ENCODE results near the gene TMEM25.
"Not testable (repeated sequence)": the region's sequence is repeated elsewhere in the genome, so short reads cannot be mapped to it uniquely, and the experiment has no call there.

Gene TMEM25

GRCh38 chr11:118530683-118531596, at the start of gene TMEM25:
TSS of gene TMEM25 (plus strand) at chr11:118531192. CDS start at chr11:118531802, 610 bp downstream.
- no peak for DNase-seq (ENCODE audit: low read depth)

GRCh38 chr11:118481238-118481637, 49.8 kb upstream of the TMEM25 start:
- not testable (repeated sequence) for DNase-seq (ENCODE audit: low read depth)

GRCh38 chr11:118484405-118484804, 46.6 kb upstream of the TMEM25 start:
- DNase-seq (ENCODE audit: low read depth) = no peak

GRCh38 chr11:118485273-118485672, 45.7 kb upstream of the TMEM25 start:
- DNase-seq (ENCODE audit: low read depth) = no peak

DNA sequence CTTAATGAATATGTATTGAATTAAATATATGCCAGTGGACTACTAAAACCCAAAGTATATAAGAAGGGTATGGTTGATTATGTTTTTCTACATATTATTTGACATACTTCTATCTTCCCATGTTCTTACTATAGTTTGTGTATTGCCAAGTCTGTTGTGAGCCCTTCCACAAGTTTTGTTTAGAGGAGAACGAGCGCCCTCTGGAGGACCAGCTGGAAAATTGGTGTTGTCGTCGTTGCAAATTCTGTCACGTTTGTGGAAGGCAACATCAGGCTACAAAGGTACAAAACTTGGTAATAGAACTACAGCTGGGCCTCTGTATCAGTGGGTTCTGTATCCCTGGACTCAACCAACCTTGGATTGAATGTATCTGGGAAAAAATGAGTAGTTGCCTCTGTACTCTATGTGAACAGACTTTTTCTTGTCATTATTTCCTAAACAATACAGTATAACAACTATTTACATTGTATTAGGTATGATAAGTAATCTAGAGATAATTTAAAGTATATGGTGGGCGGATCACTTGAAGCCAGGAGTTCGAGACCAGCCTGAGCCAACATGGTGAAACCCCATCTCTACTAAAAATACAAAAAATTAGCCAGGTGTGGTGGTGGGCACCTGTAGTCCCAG, 42.4 kb upstream of the TMEM25 start:
- peak; percentile 22 for DNase-seq (ENCODE audit: low read depth)

DNA sequence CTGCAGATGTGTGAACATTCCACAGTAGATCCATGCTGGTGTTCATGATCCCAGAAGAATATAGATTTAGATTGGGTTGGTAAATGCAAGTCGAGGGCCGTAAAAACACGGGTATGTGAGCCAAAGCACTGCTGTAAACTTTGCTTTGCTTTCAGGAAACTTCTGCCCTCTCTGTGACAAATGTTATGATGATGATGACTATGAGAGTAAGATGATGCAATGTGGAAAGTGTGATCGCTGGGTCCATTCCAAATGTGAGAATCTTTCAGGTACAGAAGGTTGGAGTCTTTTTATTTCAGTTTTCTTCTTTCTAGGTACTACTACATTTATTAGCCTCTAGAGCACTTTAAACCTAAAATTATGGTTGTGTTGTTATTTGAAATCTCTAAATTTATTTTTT, 40.0 kb upstream of the TMEM25 start:
- no peak for DNase-seq (ENCODE audit: low read depth)

DNA sequence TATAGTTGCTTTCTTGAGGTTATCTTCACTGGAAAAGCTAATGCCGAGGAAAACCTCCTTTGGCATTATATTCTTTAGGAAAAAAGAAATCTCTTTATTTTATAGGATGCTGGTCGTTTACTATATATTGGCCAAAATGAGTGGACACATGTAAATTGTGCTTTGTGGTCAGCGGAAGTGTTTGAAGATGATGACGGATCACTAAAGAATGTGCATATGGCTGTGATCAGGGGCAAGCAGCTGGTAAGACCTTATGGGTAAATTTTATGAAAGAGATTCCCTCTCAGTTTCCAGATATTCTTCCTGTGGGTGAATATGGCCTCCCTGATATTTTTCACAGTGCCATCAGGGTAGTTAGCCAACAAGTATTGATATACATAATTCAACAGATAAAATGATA, 33.2 kb upstream of the TMEM25 start:
- peak; percentile 28 for DNase-seq (ENCODE audit: low read depth)

- no peak for DNase-seq (ENCODE audit: low read depth)
Measured at GRCh38 chr11:118503216-118503615, 27.8 kb upstream of the TMEM25 start.

GRCh38 chr11:118511601-118512000, 19.4 kb upstream of the TMEM25 start:
- DNase-seq (ENCODE audit: low read depth) = no peak

DNA sequence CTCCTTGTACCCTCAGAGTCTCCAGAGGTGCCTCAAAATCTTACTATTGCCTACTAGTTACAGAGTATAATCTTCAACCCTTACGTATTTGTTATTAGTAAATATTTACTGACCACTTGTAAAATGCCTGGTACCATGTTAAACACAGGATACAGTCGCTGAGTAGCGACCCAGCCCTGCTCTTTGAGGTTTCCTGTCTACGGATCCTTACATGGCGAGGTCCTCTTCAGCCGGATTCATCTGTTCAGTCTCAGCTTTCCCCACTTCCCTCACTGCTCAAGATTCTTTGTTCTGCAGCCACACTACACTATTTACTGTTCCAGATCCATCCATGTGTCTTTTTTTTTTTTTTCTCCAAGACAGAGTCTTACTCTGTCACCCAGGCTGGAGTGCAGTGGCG, 16.9 kb upstream of the TMEM25 start:
- no peak for DNase-seq (ENCODE audit: low read depth)

DNA sequence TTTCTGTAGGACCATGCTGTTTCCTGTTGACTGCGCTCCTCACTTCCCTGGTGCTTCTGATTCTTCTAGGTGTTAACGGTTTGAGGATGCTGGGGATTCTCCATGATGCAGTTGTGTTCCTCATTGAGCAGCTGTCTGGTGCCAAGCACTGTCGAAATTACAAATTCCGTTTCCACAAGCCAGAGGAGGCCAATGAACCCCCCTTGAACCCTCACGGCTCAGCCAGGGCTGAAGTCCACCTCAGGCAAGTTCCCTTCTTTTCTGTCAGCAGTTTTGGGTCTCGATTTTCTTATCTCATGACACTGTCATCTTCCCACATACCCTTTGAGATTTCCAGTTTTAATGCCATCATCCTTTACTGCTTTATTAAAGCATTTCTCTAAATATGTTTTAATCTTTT, 11.4 kb upstream of the TMEM25 start:
- DNase-seq (ENCODE audit: low read depth) = no peak

DNA sequence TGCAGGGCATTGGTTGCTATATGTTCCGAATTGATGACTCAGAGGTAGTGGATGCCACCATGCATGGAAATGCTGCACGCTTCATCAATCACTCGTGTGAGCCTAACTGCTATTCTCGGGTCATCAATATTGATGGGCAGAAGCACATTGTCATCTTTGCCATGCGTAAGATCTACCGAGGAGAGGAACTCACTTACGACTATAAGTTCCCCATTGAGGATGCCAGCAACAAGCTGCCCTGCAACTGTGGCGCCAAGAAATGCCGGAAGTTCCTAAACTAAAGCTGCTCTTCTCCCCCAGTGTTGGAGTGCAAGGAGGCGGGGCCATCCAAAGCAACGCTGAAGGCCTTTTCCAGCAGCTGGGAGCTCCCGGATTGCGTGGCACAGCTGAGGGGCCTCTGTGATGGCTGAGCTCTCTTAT, 9.1 kb upstream of the TMEM25 start:
- no peak for DNase-seq (ENCODE audit: low read depth)

DNA sequence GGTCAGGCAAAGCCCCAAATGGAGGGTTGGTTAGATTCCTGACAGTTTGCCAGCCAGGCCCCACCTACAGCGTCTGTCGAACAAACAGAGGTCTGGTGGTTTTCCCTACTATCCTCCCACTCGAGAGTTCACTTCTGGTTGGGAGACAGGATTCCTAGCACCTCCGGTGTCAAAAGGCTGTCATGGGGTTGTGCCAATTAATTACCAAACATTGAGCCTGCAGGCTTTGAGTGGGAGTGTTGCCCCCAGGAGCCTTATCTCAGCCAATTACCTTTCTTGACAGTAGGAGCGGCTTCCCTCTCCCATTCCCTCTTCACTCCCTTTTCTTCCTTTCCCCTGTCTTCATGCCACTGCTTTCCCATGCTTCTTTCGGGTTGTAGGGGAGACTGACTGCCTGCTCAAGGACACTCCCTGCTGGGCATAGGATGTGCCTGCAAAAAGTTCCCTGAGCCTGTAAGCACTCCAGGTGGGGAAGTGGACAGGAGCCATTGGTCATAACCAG, 8.4 kb upstream of the TMEM25 start:
- no peak for DNase-seq (ENCODE audit: low read depth)

GRCh38 chr11:118524356-118524755, 6.6 kb upstream of the TMEM25 start:
- no peak for DNase-seq (ENCODE audit: low read depth)

DNA sequence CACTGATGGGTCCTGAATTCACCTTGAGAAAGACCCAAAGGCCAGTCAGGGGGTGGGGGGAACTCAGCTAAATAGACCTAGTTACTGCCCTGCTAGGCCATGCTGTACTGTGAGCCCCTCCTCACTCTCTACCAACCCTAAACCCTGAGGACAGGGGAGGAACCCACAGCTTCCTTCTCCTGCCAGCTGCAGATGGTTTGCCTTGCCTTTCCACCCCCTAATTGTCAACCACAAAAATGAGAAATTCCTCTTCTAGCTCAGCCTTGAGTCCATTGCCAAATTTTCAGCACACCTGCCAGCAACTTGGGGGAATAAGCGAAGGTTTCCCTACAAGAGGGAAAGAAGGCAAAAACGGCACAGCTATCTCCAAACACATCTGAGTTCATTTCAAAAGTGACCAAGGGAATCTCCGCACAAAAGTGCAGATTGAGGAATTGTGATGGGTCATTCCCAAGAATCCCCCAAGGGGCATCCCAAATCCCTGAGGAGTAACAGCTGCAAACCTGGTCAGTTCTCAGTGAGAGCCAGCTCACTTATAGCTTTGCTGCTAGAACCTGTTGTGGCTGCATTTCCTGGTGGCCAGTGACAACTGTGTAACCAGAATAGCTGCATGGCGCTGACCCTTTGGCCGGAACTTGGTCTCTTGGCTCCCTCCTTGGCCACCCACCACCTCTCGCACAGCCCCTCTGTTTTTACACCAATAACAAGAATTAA, 6.1 kb upstream of the TMEM25 start:
- no peak for DNase-seq (ENCODE audit: low read depth)

DNA sequence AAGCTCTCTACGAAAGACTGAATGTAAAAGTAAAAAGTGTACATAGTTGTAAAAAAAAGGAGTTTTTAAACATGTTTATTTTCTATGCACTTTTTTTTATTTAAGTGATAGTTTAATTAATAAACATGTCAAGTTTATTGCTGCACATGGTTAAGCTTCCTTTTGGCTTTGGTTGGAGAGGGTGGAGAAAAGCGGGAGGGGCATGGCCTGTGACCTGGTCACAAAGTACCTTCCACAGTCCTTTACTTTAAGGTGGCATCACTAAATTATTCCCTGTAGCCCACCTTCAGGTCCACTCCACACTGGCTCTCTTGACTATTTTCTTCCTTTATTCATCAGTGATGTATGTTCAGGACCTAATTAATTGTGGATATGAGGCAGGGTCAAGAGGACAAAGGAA, 4.3 kb upstream of the TMEM25 start:
- no peak for DNase-seq (ENCODE audit: low read depth)

GRCh38 chr11:118527109-118527508, 3.9 kb upstream of the TMEM25 start, which contains the start of gene TTC36:
TSS of gene TTC36 (plus strand) at chr11:118527474. CDS start at chr11:118527495, 21 bp downstream.
- no peak for DNase-seq (ENCODE audit: low read depth)

GRCh38 chr11:118528511-118528910, 2.5 kb upstream of the TMEM25 start:
- DNase-seq (ENCODE audit: low read depth) = no peak

DNA sequence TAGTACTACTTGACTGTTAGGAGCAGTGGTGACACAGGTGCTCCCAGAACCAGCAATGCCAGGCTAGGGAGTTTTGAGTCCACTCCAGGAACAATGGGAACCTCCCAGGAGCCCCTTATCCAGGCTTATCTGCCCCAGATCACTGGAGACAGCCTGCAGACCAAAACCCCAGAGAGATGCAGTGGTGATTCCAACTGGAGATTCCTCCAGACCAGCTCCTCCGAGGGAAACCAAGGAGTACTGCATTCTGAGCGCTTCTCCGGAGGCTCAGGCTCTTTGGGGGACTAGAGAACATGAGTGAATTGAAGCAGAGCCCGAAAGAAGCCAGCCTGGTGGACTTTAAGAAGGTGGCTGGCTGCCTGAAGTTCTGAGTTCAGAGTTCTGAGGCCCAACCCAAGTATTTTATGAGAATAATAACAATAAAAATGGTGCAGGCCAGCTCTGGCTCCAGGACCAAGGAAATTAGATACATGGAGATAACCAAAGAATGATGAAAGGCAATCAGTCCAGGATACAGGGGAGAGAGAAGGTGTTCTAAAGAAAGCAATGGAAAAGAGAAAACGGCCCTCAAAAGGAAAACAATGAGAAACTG, 1.3 kb upstream of the TMEM25 start:
- DNase-seq (ENCODE audit: low read depth) = no peak

DNA sequence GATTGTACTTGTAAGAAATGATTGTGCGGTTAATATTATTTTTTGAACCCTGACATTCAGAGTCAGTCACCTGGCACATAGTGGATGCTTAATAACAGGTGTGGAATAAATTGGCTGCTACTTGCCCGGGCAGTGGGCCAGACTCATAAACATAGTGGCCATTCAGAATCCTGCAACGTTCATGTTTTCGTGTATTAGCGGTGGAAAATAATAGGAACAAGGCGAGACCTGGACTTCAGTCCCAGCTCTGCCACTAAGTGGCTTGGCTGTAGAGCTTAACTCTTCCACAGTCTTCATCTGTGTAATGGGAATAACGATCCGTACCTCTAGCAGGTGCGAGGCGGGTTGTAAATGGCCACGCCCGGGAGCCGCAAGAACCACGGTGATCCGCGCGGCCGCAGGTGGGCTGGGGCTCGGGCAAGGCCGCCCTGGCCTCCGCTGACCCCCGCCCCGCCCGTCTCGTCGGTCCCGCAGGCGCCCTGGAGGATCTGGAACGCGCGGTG, 761 bp upstream of the TMEM25 start:
- no peak for DNase-seq (ENCODE audit: low read depth)

- DNase-seq (ENCODE audit: low read depth) = no peak
Measured at GRCh38 chr11:118531597-118532084, 649 bp downstream of the TMEM25 start.

DNA sequence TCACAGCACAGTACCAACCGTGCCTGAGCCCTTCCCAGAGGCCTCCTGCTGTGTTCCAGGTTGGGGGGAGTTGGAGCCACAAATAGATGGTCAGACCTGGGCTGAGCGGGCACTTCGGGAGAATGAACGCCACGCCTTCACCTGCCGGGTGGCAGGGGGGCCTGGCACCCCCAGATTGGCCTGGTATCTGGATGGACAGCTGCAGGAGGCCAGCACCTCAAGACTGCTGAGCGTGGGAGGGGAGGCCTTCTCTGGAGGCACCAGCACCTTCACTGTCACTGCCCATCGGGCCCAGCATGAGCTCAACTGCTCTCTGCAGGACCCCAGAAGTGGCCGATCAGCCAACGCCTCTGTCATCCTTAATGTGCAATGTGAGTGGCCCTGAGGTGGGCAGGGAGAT, 1.1 kb downstream of the TMEM25 start:
- DNase-seq (ENCODE audit: low read depth) = no peak

All from GM04503 (cell line).